AG09309 (cell line): Measurements from ENCODE around the gene NARS2.
A peak's percentile ranks its signal among the peaks of the same experiment; 100 is the strongest.

Experiments used
- DNase-seq: peaks from one replicate; pipeline ENCODE4 v3.0.0-alpha.2; 2010; ENCODE audit warnings: low read depth
- H3K4me3 ChIP-seq: 2 replicates; pipeline ENCODE4 v1.5.1; 2011; ENCODE audit warnings: mild to moderate bottlenecking, low read depth, low read length, moderate library complexity; ENCODE audit not compliant: control insufficient read depth
- TF ChIP-seq, protein P1 (sequence below): IDR thresholded peaks from 2 replicates; pipeline ENCODE4 v1.5.1; 2011; ENCODE audit warnings: mild to moderate bottlenecking, low read depth, low read length, inconsistent platforms; ENCODE audit not compliant: insufficient read depth, control insufficient read depth; ENCODE audit errors: missing control alignments

NARS2 gene

DNA sequence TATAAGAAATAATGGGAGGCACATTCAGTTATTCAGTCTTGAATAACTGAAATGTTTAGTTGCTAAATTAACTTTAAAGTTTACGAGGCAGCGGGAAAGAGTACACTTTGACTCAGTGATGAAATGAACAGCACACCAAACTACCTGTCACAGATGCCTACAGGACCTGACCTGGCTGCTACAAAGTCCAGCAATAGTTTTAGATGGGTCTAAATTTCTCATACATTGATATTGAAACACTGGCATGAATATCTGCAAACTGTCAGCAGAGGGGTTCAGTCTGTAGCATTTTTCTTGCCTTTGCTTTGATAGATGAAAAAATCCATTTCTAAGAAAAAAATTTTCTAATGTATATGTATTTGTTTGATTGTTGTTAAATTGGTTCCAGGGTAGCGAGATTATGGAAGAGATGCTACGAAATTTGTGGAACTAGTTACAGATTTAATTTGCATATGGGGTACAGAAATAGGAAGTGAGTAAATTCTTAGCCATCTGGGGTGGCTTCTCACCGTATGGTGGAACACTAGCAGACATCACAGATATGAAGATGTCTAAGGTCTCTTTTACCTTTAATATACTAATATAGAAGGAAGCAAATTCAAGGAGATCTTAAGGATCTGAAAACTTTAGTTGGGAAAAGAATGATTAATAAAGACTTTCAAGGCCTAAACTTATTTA, 136.2 kb downstream of the NARS2 start:
- no peak overlapping the region for H3K4me3 ChIP-seq
- DNase-seq, result no peak
- TF ChIP-seq, protein P1, sequence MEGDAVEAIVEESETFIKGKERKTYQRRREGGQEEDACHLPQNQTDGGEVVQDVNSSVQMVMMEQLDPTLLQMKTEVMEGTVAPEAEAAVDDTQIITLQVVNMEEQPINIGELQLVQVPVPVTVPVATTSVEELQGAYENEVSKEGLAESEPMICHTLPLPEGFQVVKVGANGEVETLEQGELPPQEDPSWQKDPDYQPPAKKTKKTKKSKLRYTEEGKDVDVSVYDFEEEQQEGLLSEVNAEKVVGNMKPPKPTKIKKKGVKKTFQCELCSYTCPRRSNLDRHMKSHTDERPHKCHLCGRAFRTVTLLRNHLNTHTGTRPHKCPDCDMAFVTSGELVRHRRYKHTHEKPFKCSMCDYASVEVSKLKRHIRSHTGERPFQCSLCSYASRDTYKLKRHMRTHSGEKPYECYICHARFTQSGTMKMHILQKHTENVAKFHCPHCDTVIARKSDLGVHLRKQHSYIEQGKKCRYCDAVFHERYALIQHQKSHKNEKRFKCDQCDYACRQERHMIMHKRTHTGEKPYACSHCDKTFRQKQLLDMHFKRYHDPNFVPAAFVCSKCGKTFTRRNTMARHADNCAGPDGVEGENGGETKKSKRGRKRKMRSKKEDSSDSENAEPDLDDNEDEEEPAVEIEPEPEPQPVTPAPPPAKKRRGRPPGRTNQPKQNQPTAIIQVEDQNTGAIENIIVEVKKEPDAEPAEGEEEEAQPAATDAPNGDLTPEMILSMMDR, result no peak

DNA sequence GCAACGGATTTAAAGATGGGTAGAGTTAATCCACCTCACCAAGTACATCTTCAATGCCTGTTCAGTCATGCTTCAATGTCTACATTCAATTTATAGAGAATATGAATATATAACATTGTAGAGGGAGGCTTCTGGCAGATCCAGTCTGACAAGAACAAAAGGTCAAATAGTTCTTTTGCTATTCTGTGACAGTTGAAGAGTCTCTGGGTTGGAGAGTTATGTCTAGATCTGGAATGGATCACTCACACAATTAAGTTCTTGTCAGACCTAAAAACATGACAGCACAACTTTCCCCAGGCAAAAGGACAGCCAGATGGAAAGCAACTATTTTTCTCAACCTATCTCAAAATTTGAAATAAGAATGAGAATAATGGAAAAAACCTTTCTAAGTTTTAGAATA, 141.7 kb downstream of the NARS2 start:
- no peak for DNase-seq
- H3K4me3 ChIP-seq, result no peak overlapping the region
- TF ChIP-seq, protein P1, result no peak

DNA sequence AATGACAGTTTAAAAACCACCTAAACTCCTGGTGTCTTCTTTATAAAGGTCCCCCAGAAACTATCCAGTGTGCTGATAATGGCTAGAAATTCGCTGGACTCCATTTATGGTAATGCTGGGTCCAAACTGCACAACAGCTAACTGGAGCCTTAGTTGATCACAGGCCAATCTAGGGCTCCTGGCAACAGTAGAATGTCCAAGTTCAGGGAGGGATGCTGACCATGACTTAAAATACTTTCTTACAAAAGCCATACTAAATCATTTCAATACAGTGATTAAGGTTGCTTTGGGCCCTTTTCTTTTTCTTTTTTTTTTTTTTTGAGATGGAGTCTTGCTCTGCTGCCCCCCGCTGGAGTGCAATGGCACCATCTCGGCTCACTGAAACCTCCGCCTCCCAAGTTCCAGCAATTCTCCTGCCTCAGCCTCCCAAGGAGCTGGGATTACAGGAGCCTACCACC, 142.6 kb downstream of the NARS2 start:
- TF ChIP-seq, protein P1, result peak; percentile 51
- no peak for DNase-seq
- H3K4me3 ChIP-seq, result no peak overlapping the region

DNA sequence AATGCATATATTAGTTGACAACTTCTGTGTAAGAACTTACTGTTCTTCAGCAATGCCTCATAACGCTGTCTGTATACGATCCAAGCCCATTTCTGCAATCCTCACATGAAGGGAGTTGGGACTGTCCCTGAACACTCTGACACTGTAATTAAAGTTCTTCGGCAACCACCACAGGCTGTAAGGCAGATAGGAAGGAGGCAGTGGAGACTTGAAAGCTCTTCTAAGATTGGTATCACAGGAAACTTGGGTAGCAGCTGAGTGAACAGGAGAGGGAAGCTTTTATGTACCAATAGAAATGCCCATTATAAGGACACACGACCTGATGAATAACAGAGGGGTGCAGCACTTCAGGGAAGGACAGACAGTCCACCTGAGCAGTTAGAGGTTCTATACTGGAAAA, 145.0 kb downstream of the NARS2 start:
- DNase-seq, result no peak
- TF ChIP-seq, protein P1, result no peak
- H3K4me3 ChIP-seq, result no peak overlapping the region

DNA sequence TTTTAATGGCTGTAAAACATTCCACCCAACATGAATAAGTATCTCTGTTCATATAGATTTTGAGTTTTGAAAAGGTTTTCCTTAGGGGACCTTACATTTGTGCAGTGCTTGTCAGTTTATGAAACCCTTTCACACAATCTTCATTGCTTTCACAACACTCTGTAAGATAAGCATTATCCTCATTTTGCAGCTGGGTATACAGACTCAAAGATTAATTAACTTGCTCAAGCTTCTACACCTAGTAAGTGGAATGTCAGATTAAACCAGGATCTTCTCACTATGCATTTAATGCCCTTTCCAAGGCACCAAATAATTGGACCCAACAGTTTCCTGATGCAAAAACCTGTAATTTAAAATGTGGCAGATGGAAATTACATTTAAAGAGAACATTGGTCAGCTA, 145.5 kb downstream of the NARS2 start:
- no peak overlapping the region for H3K4me3 ChIP-seq
- DNase-seq, result no peak
- TF ChIP-seq, protein P1, result no peak

DNA sequence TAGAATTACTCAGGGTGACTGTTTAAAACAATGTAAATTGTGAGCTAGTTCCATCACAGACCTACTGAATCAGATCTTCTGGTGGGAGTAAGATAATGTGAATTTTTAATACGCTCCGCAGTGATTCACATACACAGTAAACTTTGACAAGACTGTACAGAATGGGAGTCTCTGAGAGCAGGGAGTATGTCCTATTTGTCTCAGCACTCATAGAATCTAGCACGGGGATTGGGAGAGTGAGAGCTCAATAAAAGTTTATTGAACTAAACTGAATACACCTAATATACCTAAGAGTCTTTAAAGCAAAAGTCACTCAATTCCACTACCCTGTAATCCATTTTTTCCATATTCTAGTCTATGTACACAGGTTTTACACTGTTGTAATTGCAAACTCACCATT, 145.9 kb downstream of the NARS2 start:
- DNase-seq, result no peak
- TF ChIP-seq, protein P1, result no peak
- H3K4me3 ChIP-seq, result no peak overlapping the region

DNA sequence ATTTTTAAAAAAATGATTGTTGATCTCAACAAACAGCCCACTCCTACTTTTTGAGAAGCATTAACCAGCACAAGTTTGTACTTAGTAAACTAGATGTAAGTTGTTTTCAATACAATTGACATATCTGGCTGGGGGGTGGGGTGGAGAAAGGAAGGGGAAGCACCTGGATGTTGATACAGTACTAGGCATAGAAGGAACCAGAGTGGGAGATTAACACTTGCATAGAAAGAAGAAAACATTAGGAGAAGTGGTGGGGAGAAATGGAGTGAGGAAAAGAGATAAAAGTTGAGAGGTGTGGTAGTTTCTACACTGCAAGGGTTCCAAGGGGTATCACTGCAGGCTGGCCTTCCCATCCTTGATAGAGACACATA, 146.4 kb downstream of the NARS2 start:
- TF ChIP-seq, protein P1, result no peak
- H3K4me3 ChIP-seq, result no peak overlapping the region
- DNase-seq, result no peak
